Ishikawa (cell line): ENCODE results near the gene DRG1.

Experiments
- CEBPB ChIP-seq: IDR thresholded peaks from 2 replicates; pipeline ENCODE4 v1.6.1; 2012
- CREB1 ChIP-seq: IDR thresholded peaks from 2 replicates; pipeline ENCODE4 v1.6.1; 2012; ENCODE audit warnings: low read depth
- EP300 ChIP-seq: IDR thresholded peaks from 2 replicates; pipeline ENCODE4 v1.6.1; 2012; ENCODE audit warnings: borderline replicate concordance
- NFIC ChIP-seq: IDR thresholded peaks from 2 replicates; pipeline ENCODE4 v1.6.1; 2012
- TAF1 ChIP-seq: IDR thresholded peaks from 2 replicates; pipeline ENCODE4 v1.6.1; 2012; ENCODE audit warnings: low read depth, mild to moderate bottlenecking
- ZBTB7A ChIP-seq: IDR thresholded peaks from 2 replicates; pipeline ENCODE4 v1.6.1; 2012; ENCODE audit warnings: low read depth
- TF ChIP-seq, protein P1 (sequence below): IDR thresholded peaks from 2 replicates; pipeline ENCODE4 v1.6.1; 2012

DNA sequence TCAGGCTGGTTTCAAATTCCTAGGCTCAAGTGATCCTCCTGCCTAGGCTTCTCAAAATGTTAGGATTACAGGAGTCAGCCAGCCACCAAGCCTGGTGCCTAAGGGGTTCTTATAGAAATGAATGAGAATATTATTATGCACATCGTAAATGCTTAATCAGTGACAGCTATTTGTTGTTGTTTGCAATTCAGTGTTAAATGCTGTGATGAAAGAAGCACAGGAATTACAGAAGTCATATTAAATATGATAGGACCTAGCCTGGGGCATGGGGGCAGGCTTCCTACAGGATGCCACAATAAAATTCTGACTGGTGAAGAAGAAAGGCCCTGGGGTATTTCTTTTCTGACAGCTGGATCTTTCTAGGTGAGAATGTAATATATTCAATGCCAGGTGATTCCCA lies 39.4 kb upstream of the DRG1 start:
- TF ChIP-seq EP300 (no peak), TAF1 (no peak), CEBPB (no peak), CREB1 (no peak), ZBTB7A (no peak), NFIC (no peak)
- TF ChIP-seq, protein P1, sequence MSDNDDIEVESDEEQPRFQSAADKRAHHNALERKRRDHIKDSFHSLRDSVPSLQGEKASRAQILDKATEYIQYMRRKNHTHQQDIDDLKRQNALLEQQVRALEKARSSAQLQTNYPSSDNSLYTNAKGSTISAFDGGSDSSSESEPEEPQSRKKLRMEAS = no peak
